Measurements from ENCODE around the gene FN1. TPM values are rescaled to one million over a fixed set of nuclear protein-coding genes. Genes with fewer than 3 reads are reported as not detected.

Gene FN1
- total and polyA plus RNA-seq, 3 donors from 2014 or later: 36.8 to 245 (median 66.3) TPM

DNA sequence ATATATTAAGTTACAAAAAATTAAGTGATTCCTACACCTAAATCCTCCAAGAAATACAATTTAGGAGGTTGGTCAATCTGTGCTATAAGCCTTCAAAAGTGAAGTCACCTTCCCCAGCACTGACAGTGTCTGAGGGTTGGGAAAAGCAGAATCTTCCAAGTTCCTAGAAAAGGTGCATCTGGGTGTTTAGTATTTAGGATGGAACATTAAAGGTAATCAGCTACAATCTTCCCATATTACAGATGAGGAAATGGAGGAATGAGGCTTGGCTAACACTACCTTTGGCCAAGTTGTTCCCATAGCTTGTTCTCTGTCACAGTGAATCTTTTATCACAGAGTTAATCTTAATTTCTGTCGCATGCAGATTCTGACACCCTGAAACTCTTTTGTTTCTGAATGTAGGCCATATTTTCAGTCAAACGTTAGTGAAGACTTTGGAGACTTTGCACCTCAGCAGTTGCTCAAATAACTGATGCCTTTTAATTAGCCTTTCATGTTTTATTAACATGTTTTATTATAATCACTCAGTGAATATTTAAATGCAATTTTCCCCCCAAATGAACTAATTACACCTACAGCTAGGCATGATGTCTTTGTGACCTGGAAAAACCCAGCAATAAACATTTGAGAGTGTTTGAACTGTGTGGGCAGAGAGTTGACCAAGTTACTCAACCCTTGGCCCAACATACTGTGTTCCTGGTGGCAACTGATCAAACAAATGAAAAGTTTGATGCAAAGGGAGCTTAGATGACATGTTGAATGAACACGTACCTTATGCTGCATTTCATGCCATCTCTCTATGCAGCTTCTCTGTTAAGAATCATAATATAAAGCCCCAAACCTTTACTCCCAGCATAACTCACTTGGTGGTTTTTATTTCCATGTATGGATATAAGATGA is 17.6 kb downstream of the FN1 start:
- H3K9me3 ChIP-seq: no peaks in the 10 kb centered on the region
- TF ChIP-seq, protein P1, sequence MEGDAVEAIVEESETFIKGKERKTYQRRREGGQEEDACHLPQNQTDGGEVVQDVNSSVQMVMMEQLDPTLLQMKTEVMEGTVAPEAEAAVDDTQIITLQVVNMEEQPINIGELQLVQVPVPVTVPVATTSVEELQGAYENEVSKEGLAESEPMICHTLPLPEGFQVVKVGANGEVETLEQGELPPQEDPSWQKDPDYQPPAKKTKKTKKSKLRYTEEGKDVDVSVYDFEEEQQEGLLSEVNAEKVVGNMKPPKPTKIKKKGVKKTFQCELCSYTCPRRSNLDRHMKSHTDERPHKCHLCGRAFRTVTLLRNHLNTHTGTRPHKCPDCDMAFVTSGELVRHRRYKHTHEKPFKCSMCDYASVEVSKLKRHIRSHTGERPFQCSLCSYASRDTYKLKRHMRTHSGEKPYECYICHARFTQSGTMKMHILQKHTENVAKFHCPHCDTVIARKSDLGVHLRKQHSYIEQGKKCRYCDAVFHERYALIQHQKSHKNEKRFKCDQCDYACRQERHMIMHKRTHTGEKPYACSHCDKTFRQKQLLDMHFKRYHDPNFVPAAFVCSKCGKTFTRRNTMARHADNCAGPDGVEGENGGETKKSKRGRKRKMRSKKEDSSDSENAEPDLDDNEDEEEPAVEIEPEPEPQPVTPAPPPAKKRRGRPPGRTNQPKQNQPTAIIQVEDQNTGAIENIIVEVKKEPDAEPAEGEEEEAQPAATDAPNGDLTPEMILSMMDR (IDR thresholded peaks at IDR 0.05): no peak
- TF ChIP-seq POLR2A (IDR thresholded peaks at IDR 0.05): no peak
- no peaks in the 10 kb centered on the region for H3K4me1 ChIP-seq
- H3K27ac ChIP-seq: no peak overlapping the region
- 77 to 93% methylated on average over 3 of the region's 3 CpGs for WGBS, 2 donors
- H3K27me3 ChIP-seq: no peaks in the 10 kb centered on the region
- H3K36me3 ChIP-seq (ENCODE audit: low read depth, missing control alignments): no peaks in the 10 kb centered on the region
- no peak for DNase-seq
- H3K4me3 ChIP-seq: no peak overlapping the region
- intact Hi-C loops (cut with DNase I; ENCODE audit: low total_unique reads): no loop called here

DNA sequence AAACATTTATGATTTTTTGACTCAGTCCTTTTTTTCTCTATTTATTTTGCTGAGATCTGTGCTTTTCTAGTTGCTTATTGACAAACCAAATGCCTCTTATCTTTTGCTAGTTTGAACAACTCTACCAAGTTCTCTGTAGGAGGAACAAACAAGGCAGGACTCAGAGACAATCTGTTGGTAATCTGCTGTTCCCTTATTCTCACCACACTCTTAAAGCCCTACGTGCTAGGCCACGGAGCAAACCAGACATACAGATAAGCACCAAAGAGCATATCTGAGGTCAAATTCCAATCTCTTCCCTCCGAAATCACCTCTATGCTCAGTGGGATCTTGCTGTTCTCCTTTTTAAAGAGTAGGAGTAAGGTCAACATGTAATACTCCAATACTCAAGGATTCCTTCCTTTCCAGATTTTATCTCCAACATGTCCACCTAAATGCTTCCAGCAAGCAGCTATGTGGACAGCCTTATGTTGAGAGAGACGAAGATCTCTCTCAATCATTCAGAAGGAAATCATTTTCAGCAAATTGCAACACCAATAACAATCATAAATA is 18.4 kb downstream of the FN1 start:
- no peak for TF ChIP-seq POLR2A (IDR thresholded peaks at IDR 0.05)
- no peaks in the 10 kb centered on the region for H3K36me3 ChIP-seq (ENCODE audit: low read depth, missing control alignments)
- intact Hi-C loops (cut with DNase I; ENCODE audit: low total_unique reads): no loop called here
- H3K4me1 ChIP-seq: no peaks in the 10 kb centered on the region
- no peak overlapping the region for H3K27ac ChIP-seq
- 55 to 60% methylated on average over 4 of the region's 4 CpGs for WGBS, 2 donors
- no peak for DNase-seq
- H3K27me3 ChIP-seq: no peaks in the 10 kb centered on the region
- H3K9me3 ChIP-seq: no peaks in the 10 kb centered on the region
- H3K4me3 ChIP-seq: no peak overlapping the region

DNA sequence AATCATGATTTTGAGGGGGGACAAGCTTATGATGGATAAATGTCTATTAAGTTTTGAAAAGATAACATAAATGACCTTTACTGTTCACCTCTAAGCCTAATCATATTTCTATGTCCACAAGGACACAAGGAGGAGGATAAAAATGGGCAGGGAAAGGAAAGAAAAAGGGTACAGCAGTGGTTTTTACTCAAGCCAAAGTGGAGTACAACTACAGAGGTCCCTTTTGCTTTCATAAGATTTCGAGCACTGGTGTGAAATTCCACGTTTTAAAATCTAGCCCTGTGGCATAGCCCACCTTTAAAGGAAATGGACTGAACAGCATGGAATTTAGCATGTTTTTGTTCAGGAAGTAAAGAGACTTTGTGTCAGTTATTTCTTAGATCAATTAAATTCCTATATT is 19.2 kb downstream of the FN1 start:
- H3K4me1 ChIP-seq: no peaks in the 10 kb centered on the region

DNA sequence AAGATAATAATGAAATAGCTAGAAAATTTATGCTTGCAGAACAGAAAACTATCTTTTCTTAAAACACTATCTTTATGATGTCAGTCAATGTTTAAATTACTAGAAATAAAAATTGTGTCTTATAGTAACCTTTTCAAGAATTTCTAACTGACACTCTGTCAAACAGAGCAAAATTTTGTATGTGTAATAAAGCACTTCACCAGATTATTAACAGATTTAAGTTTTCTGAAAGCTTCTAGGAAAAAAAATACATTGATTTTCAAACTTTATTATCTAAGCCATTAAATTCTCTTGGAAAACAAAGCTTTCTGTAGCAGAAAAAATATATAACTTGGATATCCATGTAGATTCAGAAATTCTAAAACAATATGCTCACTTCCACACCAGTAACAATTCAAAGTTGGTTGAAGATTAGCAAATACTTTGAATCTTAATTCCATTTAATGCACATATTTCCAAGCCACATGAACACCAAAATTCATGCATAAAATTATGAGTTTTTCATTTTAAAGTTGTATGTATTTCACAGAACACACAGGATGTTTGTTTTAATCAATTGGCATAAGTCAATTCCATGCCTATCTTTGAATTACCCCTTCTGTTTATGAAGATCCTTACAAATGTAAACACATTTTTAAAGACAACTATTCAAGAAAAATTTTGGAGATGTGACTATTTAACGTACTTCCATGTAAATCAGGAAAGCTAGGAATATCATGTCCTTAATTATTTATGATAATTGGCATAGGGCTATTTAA is 19.9 kb downstream of the FN1 start:
- intact Hi-C loops (cut with DNase I; ENCODE audit: low total_unique reads): no loop called here
- whole genome bisulfite sequencing, 2 donors: 85 to 100% methylated on average over 1 of the region's 1 CpG

More for the DNA sequence above, 19.2 kb downstream of the FN1 start:
- no peaks in the 10 kb centered on the region for H3K9me3 ChIP-seq
- no peak for TF ChIP-seq POLR2A (IDR thresholded peaks at IDR 0.05)
- TF ChIP-seq, protein P1 (IDR thresholded peaks at IDR 0.05): no peak
- intact Hi-C loops (cut with DNase I; ENCODE audit: low total_unique reads): no loop called here
- no peaks in the 10 kb centered on the region for H3K36me3 ChIP-seq (ENCODE audit: low read depth, missing control alignments)
- WGBS, 2 donors: 38 to 91% methylated on average over 2 of the region's 2 CpGs
- DNase-seq: no peak
- H3K4me3 ChIP-seq: no peak overlapping the region
- no peak overlapping the region for H3K27ac ChIP-seq
- no peaks in the 10 kb centered on the region for H3K27me3 ChIP-seq

DNA sequence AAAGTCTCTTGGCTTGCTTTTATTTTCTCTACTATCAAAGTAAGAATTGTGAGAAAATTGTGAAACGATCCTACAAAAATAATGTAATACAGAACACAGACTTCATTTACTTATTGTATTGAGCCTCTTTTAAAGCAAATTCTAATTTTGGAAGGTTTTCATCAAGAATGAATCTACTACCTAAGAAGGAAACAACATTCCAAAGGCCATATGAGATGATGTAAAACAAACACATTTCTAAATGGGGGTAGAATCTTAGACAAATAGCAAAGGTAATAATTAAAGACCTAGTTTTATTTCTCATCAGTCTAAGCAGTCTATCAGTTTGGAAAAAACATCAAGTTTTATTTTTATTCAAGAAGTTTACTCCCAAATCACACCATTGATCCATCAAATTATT is 20.6 kb downstream of the FN1 start:
- Histone ChIP-seq H3K4me1 (no peaks in the 10 kb centered on the region), H3K4me3 (no peak overlapping the region), H3K36me3 (ENCODE audit: low read depth, missing control alignments) (no peaks in the 10 kb centered on the region), H3K27ac (no peak overlapping the region), H3K27me3 (no peaks in the 10 kb centered on the region), H3K9me3 (no peaks in the 10 kb centered on the region)
- DNase-seq: no peak
- intact Hi-C loops (cut with DNase I; ENCODE audit: low total_unique reads): no loop called here
- WGBS, 2 donors: 22 to 93% methylated on average over 1 of the region's 1 CpG
- TF ChIP-seq POLR2A (IDR thresholded peaks at IDR 0.05): no peak
- TF ChIP-seq, protein P1 (IDR thresholded peaks at IDR 0.05): no peak

More for the DNA sequence above, 19.9 kb downstream of the FN1 start:
- H3K36me3 ChIP-seq (ENCODE audit: low read depth, missing control alignments): no peaks in the 10 kb centered on the region
- no peaks in the 10 kb centered on the region for H3K27me3 ChIP-seq
- no peaks in the 10 kb centered on the region for H3K4me1 ChIP-seq
- DNase-seq: no peak
- no peak overlapping the region for H3K27ac ChIP-seq
- H3K9me3 ChIP-seq: no peaks in the 10 kb centered on the region
- no peak overlapping the region for H3K4me3 ChIP-seq
- no peak for TF ChIP-seq POLR2A (IDR thresholded peaks at IDR 0.05)

All from testis (tissue), 3 donors.